B cell (primary cell): ENCODE results near the gene SPECC1L. TPM values are rescaled to one million over a fixed set of nuclear protein-coding genes. Genes with fewer than 3 reads are reported as not detected.

Experiments used
- ATAC-seq: fragments of 200-7000 bp; cut with Tn5 transposase; one replicate; pipeline ENCODE4 v1.10.0; 2021; ENCODE audit warnings: low read depth, mild to moderate bottlenecking, moderate number of reproducible peaks, moderate library complexity
- CTCF ChIA-PET: fragments of 350-600 bp; sonication (Branson Sonifier 250); formaldehyde crosslinking; loops from one replicate; lab custom pipeline; 2021; ENCODE audit warnings: antibody characterized with exemption, inconsistent platforms; lab: Charles Lee
- POLR2A ChIA-PET: fragments of 350-600 bp; sonication (Branson Sonifier 250); formaldehyde crosslinking; loops from one replicate; lab custom pipeline; 2021; ENCODE audit warnings: antibody characterized with exemption; lab: Charles Lee
- DNase-seq: peaks from one replicate; pipeline ENCODE4 v3.0.0; 2013
- H2AFZ ChIP-seq: 2 replicates; pipeline ENCODE4 v1.6.1; 2012; ENCODE audit warnings: mild to moderate bottlenecking, low read depth, low read length; ENCODE audit not compliant: insufficient read depth, poor library complexity, severe bottlenecking
- H3K27ac ChIP-seq, 2 donors: 1 replicate in 1 of 2; 2 replicates in 1 of 2; pipeline ENCODE4 v1.5.1; 2012 to 2013; ENCODE audit warnings: low read length in 2 of 2, mild to moderate bottlenecking in 2 of 2, moderate library complexity in 1 of 2
- H3K27me3 ChIP-seq, 4 experiments: fragments of 200-600 bp in 1 of 4; sonication (generic) in 1 of 4; replicated peaks in 1 of 4; 1 replicate in 2 of 4; 2 replicates in 2 of 4; pipeline versions ENCODE4 v1.6.1 to v1.7.0; 2013 to 2016; ENCODE audit warnings: low read length in 3 of 4, mild to moderate bottlenecking in 2 of 4, mixed read lengths in 1 of 4, moderate library complexity in 1 of 4; ENCODE audit not compliant: insufficient read depth in 4 of 4, control insufficient read depth in 3 of 4; ENCODE audit errors: control extremely low read depth in 1 of 4
- H3K36me3 ChIP-seq, 2 experiments: replicated peaks in 1 of 2; 1 replicate in 1 of 2; 2 replicates in 1 of 2; pipeline versions ENCODE4 v1.6.1 to v1.7.1; 2013; ENCODE audit warnings: low read length in 1 of 2; ENCODE audit not compliant: insufficient read depth in 2 of 2, control insufficient read depth in 1 of 2; ENCODE audit errors: control extremely low read depth in 1 of 2, extremely low read depth in 1 of 2
- H3K4me1 ChIP-seq, 2 donors: fragments of 200-600 bp in 1 of 2; sonication (generic) in 1 of 2; 1 replicate in 1 of 2; 2 replicates in 1 of 2; pipeline versions ENCODE4 v1.5.1 to v1.6.1; 2013 to 2017; ENCODE audit warnings: low read length in 2 of 2; ENCODE audit not compliant: control insufficient read depth in 2 of 2, insufficient read depth in 2 of 2
- H3K4me2 ChIP-seq: replicated peaks from 2 replicates; pipeline ENCODE3; 2012; ENCODE audit warnings: mild to moderate bottlenecking, low read depth, low read length; ENCODE audit not compliant: poor library complexity, severe bottlenecking
- H3K4me3 ChIP-seq, 5 experiments: fragments of 200-600 bp in 1 of 5; sonication (generic) in 1 of 5; 1 replicate in 3 of 5; 2 replicates in 2 of 5; pipeline versions ENCODE4 v1.5.1 to v1.7.0; 2011 to 2016; ENCODE audit warnings: low read length in 4 of 5, mild to moderate bottlenecking in 4 of 5, low read depth in 2 of 5, control low read depth in 1 of 5, moderate library complexity in 1 of 5; ENCODE audit not compliant: insufficient read depth in 1 of 5; ENCODE audit errors: control extremely low read depth in 1 of 5, extremely low read depth in 1 of 5
- H3K79me2 ChIP-seq: fragments of 200-600 bp; sonication (generic); one replicate; pipeline ENCODE4 v1.6.0; 2016; ENCODE audit warnings: low read length; ENCODE audit not compliant: control insufficient read depth, insufficient read depth
- H3K9ac ChIP-seq: fragments of 200-600 bp; sonication (generic); 2 replicates; pipeline ENCODE4 v1.6.1; 2017; ENCODE audit warnings: mild to moderate bottlenecking, low read length, moderate library complexity
- H3K9me3 ChIP-seq, 3 donors: one replicate each; pipeline versions ENCODE4 v1.6.1 to v1.7.1; 2013; ENCODE audit warnings: low read length in 2 of 3; ENCODE audit not compliant: control insufficient read depth in 2 of 3, insufficient read depth in 1 of 3; ENCODE audit errors: control extremely low read depth in 1 of 3
- H4K20me1 ChIP-seq: 2 replicates; pipeline ENCODE4 v1.6.0; 2012; ENCODE audit warnings: mild to moderate bottlenecking, low read length; ENCODE audit not compliant: insufficient read depth, control insufficient read depth, poor library complexity, severe bottlenecking
- H3K27ac Mint-ChIP-seq: one replicate; pipeline ENCODE4 v1.8.0; 2021; ENCODE audit warnings: mixed read lengths
- H3K27me3 Mint-ChIP-seq: one replicate; pipeline ENCODE4 v1.8.0; 2021; ENCODE audit warnings: mixed read lengths
- H3K4me1 Mint-ChIP-seq: one replicate; pipeline ENCODE4 v1.8.0; 2021; ENCODE audit warnings: mixed read lengths
- H3K4me3 Mint-ChIP-seq: one replicate; pipeline ENCODE4 v1.8.0; 2021; ENCODE audit warnings: mixed read lengths
- H3K9me3 Mint-ChIP-seq: one replicate; pipeline ENCODE4 v1.8.0; 2022; ENCODE audit warnings: mixed read lengths; ENCODE audit not compliant: insufficient read depth
- CTCF ChIP-seq: fragments of 200-600 bp; IDR thresholded peaks from one replicate; pipeline ENCODE4 v1.8.0; 2022; ENCODE audit warnings: antibody characterized with exemption, mild to moderate bottlenecking
- EZH2 ChIP-seq: IDR thresholded peaks from 2 replicates; pipeline ENCODE4 v1.6.1; 2012; ENCODE audit warnings: borderline replicate concordance, low read depth, mild to moderate bottlenecking, moderate library complexity, low read length; ENCODE audit not compliant: insufficient read depth, poor library complexity, severe bottlenecking
- WGBS: methylation state at CpG from one replicate; pipeline ENCODE4 v1.1.5; 2013; ENCODE audit warnings: missing lambda C conversion rate; ENCODE audit not compliant: insufficient coverage; 5-methylcytosine and 5-hydroxymethylcytosine counted together
- intact Hi-C: fragments of 100-400 bp; cut with micrococcal nuclease; formaldehyde crosslinking; loops from one replicate; pipeline ENCODE4 v1.10.0; 2022
- polyA plus RNA-seq: library from polyadenylated mRNA; depleted of rRNA; stranded (reverse); fragments of >200 nt; gene quantifications from 2 replicates; pipeline ENCODE4 v1.2.3, GENCODE V29; 2012
- total RNA-seq, 2 donors: library from RNA; stranded (reverse); fragments of 120-200 nt in 1 of 2; gene quantifications; 1 replicate in 1 of 2; 2 replicates in 1 of 2; pipeline versions ENCODE4 v1.2.3 to v1.2.4, GENCODE V29; 2013 to 2022

Gene SPECC1L
- total and polyA plus RNA-seq, 2 donors (not counting 1 experiment from before 2014, with no cell fraction given), result 14.4 to 85.3 TPM

DNA sequence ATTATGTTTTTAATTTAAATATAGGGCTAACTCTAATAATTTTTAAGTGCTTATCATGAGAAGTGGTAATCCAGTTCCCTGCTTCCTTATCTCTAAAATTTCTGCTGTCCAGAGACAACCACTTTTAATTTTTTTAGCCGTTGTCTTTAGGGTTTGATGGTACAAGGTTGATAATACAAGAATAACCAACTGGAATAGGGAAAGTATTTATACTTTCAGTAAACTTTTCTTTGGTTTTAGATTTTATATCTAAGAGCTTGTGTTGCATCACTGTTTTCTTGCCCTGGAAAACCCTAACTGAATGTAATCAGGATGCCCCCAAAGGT is 110.2 kb downstream of the SPECC1L start:
- TF ChIP-seq CTCF (no peak), EZH2 (no peak)
- CTCF ChIA-PET, result interaction anchor here (0.9 to 1.8 kb wide), 3 partner anchors 17 to 141 kb away, joined by 3 to 4 read pairs (median 3); no protein-coding TSS in a partner anchor
- ATAC-seq, result no peak

DNA sequence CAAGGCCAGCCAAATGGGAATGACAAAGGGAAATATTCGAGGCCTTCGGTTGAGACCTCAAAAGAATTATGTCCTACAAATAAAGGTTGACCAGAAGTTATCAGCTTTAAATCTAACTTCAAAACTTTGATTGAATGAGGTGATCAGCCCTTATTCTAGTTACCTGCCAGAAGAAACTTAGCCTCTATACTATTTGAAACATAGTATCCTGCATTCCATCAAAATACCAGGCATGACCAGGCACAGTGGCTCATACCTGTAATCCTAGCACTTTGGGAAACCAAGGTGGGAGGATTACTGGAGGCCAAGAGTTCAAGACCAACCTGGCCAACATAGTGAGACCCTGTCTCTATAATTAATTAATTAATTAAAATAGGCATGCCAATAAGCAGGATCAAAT is 112.4 kb downstream of the SPECC1L start:
- Mint-ChIP-seq H3K27me3 (no peaks in the 10 kb centered on the region), H3K27ac (no peak overlapping the region), H3K4me3 (no peak overlapping the region), H3K9me3 (no peaks in the 10 kb centered on the region), H3K4me1 (no peaks in the 10 kb centered on the region)
- ATAC-seq (no peak), DNase-seq (no peak)
- H3K4me1 ChIP-seq, result no peaks in the 10 kb centered on the region
- ChIA-PET CTCF (no interaction called here), POLR2A (no interaction called here)
- no peak overlapping the region for H3K4me2 ChIP-seq
- no peaks in the 10 kb centered on the region for H3K27me3 ChIP-seq
- no peaks in the 10 kb centered on the region for H4K20me1 ChIP-seq
- no peak overlapping the region for H2AFZ ChIP-seq
- no peak overlapping the region for H3K27ac ChIP-seq
- intact Hi-C loops, result no loop called here
- H3K36me3 ChIP-seq, result peaks cover 1 to 14% of the 10 kb centered on the region in 2 experiments
- H3K9ac ChIP-seq, result no peak overlapping the region
- no CpG with 5 or more reads among the region's 2 CpGs for WGBS
- H3K4me3 ChIP-seq, result no peak overlapping the region
- H3K79me2 ChIP-seq, result no peaks in the 10 kb centered on the region
- H3K9me3 ChIP-seq, result no peaks in the 10 kb centered on the region
- TF ChIP-seq EZH2 (no peak), CTCF (no peak)

More for the DNA sequence above, 110.2 kb downstream of the SPECC1L start:
- Histone ChIP-seq H3K36me3 (peaks cover 4 to 18% of the 10 kb centered on the region in 2 experiments), H4K20me1 (no peaks in the 10 kb centered on the region), H3K9ac (no peak overlapping the region), H3K4me2 (no peak overlapping the region), H3K9me3 (no peaks in the 10 kb centered on the region), H3K4me1 (no peaks in the 10 kb centered on the region), H2AFZ (no peak overlapping the region), H3K79me2 (no peaks in the 10 kb centered on the region), H3K27ac (no peak overlapping the region), H3K4me3 (no peak overlapping the region), H3K27me3 (no peaks in the 10 kb centered on the region)
- DNase-seq, result no peak
- intact Hi-C loops, result no loop called here
- Mint-ChIP-seq H3K27ac (no peak overlapping the region), H3K4me1 (no peaks in the 10 kb centered on the region), H3K27me3 (no peaks in the 10 kb centered on the region), H3K4me3 (no peak overlapping the region), H3K9me3 (no peaks in the 10 kb centered on the region)
- POLR2A ChIA-PET, result no interaction called here
- no CpG with 5 or more reads among the region's 1 CpG for WGBS
